GM18498 (cell line): Measurements from ENCODE around the gene PHOX2A.
"Not testable (repeated sequence)": the region's sequence is repeated elsewhere in the genome, so short reads cannot be mapped to it uniquely, and the experiment has no call there.

Experiments used
- ATAC-seq: cut with Tn5 transposase; IDR thresholded peaks from one replicate; pipeline ENCODE4 v1.9.1; 2021; ENCODE audit warnings: mild to moderate bottlenecking, moderate library complexity; ENCODE audit not compliant: unreplicated experiment

The PHOX2A gene

DNA sequence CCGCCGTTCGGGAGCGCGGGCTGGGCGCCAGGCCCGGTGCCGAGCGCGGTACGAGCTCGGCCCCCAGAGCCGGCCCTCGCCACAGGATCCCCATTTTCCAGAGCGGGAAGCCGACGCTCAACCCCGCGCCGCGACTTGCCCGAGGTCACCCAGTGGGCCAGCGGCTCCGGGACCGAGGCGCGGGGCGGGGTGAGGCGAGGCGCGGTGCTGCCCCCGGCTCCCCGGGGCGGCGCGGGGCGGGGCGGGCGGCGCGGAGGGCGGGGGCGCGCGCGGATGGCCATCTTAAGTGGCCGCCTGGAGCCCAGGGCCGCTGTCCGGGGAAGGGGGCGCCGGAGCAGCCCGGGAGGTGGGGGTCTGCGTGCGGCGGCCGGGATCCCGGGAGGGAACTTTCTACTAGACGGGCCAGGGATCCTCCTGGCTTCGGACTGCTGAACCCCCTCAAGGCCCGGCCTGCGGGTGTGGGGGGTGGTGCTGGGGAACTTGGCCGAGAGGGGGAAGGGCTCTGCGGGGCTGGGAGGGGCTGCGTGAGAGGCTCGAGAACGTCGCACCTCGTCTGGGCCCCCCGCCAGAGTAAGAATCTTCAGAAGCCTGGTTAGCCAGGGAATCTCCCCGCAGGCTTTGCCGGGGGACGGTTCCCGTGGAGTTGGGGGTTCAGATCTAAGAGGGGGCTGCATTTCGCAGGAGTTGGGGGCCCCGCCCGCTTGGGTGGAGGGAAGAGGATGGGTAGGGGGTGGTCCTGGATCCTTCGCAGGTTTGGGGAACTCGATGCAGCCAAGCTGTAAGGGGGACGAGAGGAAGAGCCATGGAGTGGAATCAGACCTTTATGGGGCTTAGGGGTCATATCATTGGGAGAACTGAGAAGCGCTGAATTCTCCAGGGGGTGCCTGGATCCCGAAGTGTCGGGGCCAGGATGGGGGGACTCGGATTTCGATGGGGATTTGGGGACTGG, 20.1 kb downstream of the PHOX2A start:
- peak; percentile 56 for ATAC-seq

DNA sequence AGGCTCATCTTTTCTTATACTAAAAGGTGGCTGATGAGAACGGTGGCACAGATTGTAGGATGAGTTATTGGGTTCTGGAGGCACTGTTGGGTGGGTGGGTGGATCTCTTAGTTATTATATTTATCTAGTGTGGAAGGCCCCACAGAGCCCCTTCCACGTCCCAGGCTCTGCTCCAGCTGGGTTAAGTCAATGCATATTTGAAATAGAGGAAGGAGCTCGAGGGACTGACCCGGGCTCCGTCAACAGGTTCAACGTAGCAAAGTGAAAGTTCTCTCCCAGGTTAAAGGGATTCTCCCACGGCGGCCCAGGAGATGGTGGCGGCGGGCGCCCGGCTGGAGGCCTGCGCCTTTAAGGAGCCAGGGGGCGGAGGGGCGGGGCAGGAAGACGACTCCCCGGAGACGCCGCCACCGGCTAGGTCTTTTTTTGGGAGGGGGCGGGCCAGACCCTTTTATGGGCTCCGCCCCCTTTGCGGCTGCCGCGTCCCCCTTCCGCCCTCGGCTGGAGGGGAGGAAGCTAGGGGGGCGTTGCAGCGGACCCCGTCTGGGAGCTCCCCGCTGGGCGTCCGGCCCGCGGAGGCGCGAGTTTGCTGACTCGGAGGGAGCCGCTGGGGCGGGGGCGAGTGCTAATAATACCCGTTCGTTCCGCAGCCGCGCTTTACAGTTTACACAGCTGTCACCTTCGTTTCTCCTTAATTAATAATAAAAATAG, 20.9 kb downstream of the PHOX2A start:
- peak; percentile 70 for ATAC-seq

- no peak for ATAC-seq
Measured at GRCh38 chr11:72222106-72222891, 21.7 kb downstream of the PHOX2A start.

DNA sequence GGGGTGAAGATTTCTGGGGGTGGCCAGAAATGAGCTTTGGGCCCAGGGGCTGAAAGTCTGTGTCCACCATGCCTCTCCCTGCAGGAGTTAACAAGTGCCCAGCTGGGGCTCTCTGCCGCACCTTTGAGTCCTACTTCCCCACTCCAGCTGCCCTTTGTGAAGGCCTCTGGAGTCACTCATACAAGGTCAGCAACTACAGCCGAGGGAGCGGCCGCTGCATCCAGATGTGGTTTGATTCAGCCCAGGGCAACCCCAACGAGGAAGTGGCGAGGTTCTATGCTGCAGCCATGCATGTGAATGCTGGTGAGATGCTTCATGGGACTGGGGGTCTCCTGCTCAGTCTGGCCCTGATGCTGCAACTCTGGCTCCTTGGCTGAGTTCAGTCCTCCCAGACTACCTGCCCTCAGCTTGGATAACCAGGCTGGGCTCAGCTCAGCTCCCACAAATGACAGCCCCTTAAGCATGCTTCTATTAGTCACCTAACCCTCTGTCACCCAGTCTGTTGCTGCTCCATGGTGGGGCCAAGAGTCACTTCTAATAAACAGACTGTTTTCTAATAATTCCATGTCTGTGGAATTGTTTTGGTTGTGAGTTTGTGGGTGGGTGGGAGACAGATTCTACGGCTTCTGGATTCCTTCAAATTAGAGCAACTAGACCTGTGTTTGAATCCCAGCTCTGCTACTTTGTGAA, 22.4 kb downstream of the PHOX2A start:
- no peak for ATAC-seq

GRCh38 chr11:72220696-72221363, 23.1 kb downstream of the PHOX2A start:
- no peak for ATAC-seq

GRCh38 chr11:72218251-72218745, 25.7 kb downstream of the PHOX2A start:
- no peak for ATAC-seq

- no peak for ATAC-seq
Measured at GRCh38 chr11:72217841-72218240, 26.1 kb downstream of the PHOX2A start.

DNA sequence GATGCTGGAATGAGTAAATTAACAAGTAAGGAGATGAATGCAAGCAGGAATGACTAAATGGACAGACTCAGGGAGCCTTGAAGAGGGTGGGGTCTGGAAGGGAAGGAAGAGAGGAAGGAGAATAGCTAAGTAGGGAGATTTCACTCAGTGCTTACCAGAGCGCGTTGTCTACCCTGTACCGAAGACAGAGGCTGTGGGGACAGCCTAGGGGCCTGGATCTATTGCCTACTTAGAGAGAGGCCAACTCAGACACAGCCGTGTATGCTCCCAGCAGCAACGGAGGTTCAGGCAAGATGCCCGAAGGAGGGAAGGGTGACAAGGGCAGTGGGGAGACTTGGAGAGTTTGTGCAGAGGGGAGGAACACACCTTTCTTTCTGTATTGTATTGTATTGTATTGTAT, 27.3 kb downstream of the PHOX2A start, which contains the start of gene FOLR2:
Gene FOLR2, plus strand, starts transcription at position 157 of the 400 bp plus-strand sequence. CDS start 1,791 bp downstream, outside the sequence.
- ATAC-seq, result no peak

- no peak for ATAC-seq
Measured at GRCh38 chr11:72209101-72209500, 34.9 kb downstream of the PHOX2A start.

DNA sequence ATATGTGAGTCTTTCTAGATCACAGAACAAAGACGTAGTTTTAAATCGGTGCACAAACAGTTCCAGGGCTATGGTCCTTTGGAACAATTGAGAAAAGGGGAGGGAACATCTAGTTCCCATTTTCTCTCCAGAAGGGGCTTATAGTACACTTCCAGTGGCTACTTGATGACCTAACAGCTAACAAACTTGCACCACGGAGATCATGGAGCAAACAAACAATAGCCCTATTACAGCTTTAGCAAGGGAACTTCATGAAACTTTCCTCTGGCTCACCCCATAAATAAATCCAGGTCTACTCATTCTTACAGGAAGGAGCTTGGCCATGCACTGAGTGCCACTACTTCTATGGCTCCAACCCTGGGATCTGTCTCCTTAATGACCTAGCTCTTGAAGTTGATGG, 35.7 kb downstream of the PHOX2A start:
- ATAC-seq, result no peak

DNA sequence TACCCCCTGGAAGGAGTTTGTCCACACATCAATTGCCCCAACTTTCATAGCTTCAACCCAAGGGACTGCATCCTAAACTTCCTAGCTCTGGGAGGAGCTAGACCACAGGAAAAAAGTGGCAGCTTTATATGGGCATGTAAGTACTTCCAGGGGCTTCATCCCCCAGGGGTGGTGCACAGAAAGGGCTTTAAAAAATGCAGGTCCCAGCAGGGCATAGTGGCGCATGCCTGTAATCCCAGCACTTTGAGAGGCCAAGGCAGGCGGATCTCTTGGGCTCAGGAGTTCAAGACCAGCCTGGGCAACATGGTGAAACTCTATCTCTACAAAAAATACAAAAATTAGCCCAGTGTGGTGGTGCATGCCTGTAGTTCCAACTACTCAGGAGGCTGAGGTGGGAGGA, 37.2 kb downstream of the PHOX2A start:
- ATAC-seq, result not testable (repeated sequence)

GRCh38 chr11:72204886-72205285, 39.1 kb downstream of the PHOX2A start:
- ATAC-seq, result no peak

DNA sequence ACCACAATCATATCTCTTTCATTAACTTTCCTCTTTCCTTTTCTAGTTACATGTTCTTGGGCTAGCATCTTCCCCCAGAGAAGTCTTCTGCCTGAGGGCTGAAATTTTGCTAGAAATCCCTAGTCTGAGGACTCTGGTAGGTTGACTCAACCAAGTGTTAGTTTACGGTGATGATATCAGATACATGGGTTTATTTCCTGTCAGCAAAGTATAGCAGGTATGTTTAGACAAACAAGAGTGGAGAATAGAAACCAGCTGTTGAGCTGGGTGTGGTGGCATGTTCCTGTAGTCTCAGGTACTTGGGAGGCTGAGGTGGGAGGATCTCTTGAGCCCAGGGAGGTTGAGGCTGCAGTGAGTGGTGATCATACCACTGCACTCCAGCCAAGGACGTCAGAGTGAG, 40.8 kb downstream of the PHOX2A start:
- no peak for ATAC-seq

DNA sequence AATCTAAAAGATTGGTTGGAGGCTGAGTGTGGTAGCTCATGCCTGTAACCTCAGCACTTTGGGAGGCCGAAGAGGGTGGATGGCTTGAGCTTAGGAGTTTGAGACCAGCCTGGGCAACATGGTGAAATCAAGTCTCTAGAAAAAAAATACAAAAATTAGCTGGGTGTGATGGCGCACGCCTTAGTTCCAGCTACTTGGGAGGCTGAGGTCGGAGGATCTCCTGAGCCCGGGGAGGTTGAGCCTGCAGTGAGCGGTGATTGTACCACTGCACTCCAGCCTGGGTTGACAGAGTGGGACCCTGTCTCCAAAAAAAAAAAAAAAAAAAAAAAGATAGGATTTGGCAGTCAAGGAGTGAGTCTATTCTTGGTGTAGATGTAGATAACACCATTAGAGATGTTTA, 41.4 kb downstream of the PHOX2A start:
- no peak for ATAC-seq

- ATAC-seq, result not testable (repeated sequence)
Measured at GRCh38 chr11:72201445-72201844, 42.5 kb downstream of the PHOX2A start.

DNA sequence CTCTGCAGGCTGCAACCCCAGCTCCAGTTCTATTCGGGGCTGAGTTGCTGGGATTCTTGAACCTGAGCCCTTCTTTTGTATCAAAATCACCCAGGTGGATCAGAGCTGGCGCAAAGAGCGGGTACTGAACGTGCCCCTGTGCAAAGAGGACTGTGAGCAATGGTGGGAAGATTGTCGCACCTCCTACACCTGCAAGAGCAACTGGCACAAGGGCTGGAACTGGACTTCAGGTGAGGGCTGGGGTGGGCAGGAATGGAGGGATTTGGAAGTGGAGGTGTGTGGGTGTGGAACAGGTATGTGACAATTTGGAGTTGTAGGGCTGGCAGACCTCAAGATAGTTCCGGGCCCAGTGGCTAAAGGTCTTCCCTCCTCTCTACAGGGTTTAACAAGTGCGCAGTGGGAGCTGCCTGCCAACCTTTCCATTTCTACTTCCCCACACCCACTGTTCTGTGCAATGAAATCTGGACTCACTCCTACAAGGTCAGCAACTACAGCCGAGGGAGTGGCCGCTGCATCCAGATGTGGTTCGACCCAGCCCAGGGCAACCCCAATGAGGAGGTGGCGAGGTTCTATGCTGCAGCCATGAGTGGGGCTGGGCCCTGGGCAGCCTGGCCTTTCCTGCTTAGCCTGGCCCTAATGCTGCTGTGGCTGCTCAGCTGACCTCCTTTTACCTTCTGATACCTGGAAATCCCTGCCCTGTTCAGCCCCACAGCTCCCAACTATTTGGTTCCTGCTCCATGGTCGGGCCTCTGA, 48.3 kb downstream of the PHOX2A start:
- no peak for ATAC-seq

- no peak for ATAC-seq
Measured at GRCh38 chr11:72191961-72192381, 52.0 kb downstream of the PHOX2A start, which contains the start of gene FOLR1. Gene FOLR1, plus strand, starts transcription at chr11:72192140. Its CDS starts 34 bp downstream, at chr11:72192174.

- no peak for ATAC-seq
Measured at GRCh38 chr11:72190631-72191071, 53.3 kb downstream of the PHOX2A start.
